Measurements from ENCODE around the gene C1orf210. TPM values are rescaled to one million over a fixed set of nuclear protein-coding genes. Genes with fewer than 3 reads are reported as not detected.

Gene C1orf210
- total RNA-seq, 1 experiment from 2014 or later, result 5.9 TPM

GRCh38 chr1:43274804-43275180 lies 10.6 kb downstream of the C1orf210 start:
- no peak for TF ChIP-seq CTCF (conservative IDR thresholded peaks at IDR 0.05)
- no peak overlapping the region for H3T11ph ChIP-seq (ENCODE audit: low read length)
- no peak overlapping the region for H2BK20ac ChIP-seq (ENCODE audit: low read depth, low read length, poor library complexity, severe bottlenecking)
- no peak overlapping the region for H3K56ac ChIP-seq (ENCODE audit: insufficient read length, low read depth, low read length)
- H3K36me3 Mint-ChIP-seq (ENCODE audit: insufficient read depth in 1 of 3, low read depth in 3 of 3), result peaks cover 4 to 26% (median 14%) of the 10 kb centered on the region in 3 experiments; a peak in 6 of 7 replicates
- no peak overlapping the region for H2BK15ac ChIP-seq (ENCODE audit: low read depth, low read length)
- peaks cover 3% of the 10 kb centered on the region for H3K27me3 Mint-ChIP-seq (ENCODE audit: low read depth)
- H3K27ac Mint-ChIP-seq, result peak overlapping the region; percentile 38 to 73 (median 55); a peak in 6 of 7 replicates
- H2BK12ac ChIP-seq (ENCODE audit: insufficient read length, low read depth, low read length), result no peak overlapping the region
- H3K4me1 Mint-ChIP-seq, result peaks cover 16 to 20% of the 10 kb centered on the region in 2 experiments
- H3K4me2 ChIP-seq (ENCODE audit: insufficient read depth, insufficient read length, low read length), result no peak overlapping the region
- peaks cover 3% of the 10 kb centered on the region for H4K20me1 ChIP-seq (ENCODE audit: control insufficient read depth, insufficient read depth, insufficient read length)
- peaks cover 6% of the 10 kb centered on the region for H3K23me2 ChIP-seq (ENCODE audit: insufficient read length, low read depth, low read length, poor library complexity, severe bottlenecking)
- H4K8ac ChIP-seq (replicated peaks; ENCODE audit: insufficient read length, low read depth, low read length), result no peak overlapping the region
- no peaks in the 10 kb centered on the region for H3K79me1 ChIP-seq (ENCODE audit: insufficient read depth, low read depth, low read length, poor library complexity, severe bottlenecking)
- no peak overlapping the region for H4K91ac ChIP-seq (ENCODE audit: insufficient read length, low read depth, low read length)
- no peaks in the 10 kb centered on the region for H3K9me3 Mint-ChIP-seq
- H2AFZ ChIP-seq (ENCODE audit: low read length), result no peak overlapping the region
- no peak overlapping the region for H3K4me3 Mint-ChIP-seq
- H2BK5ac ChIP-seq (ENCODE audit: insufficient read length, low read length), result no peak overlapping the region
- no peak for DNase-seq
- H3K4me1 ChIP-seq (ENCODE audit: insufficient read depth, low read length), result peaks cover 5% of the 10 kb centered on the region; the same call in 1 of the 2 replicates
- H3K9ac ChIP-seq (ENCODE audit: extremely low read depth, insufficient read length, low read length), result no peak overlapping the region
- H3K27ac ChIP-seq (ENCODE audit: insufficient read length, low read depth, low read length), result no peak overlapping the region
- H2BK120ac ChIP-seq (ENCODE audit: low read depth, low read length, poor library complexity, severe bottlenecking), result no peak overlapping the region
- no peak overlapping the region for H4K5ac ChIP-seq (ENCODE audit: insufficient read length, low read depth, low read length)
- no peaks in the 10 kb centered on the region for H3K9me3 ChIP-seq (ENCODE audit: control insufficient read depth, low read depth, low read length)
- no peak overlapping the region for H3K23ac ChIP-seq (ENCODE audit: insufficient read length, low read depth, low read length)
- no peak overlapping the region for H3K14ac ChIP-seq (ENCODE audit: insufficient read depth, low read length)
- no peak overlapping the region for H3K18ac ChIP-seq (ENCODE audit: insufficient read length, low read depth, low read length)
- no peaks in the 10 kb centered on the region for H3K27me3 ChIP-seq (ENCODE audit: insufficient read depth, low read length)
- H3K79me2 ChIP-seq (ENCODE audit: insufficient read depth, low read length), result no peaks in the 10 kb centered on the region
- no peak overlapping the region for H2AK5ac ChIP-seq (ENCODE audit: insufficient read length, low read length)
- no CpG with 5 or more reads among the region's 8 CpGs for WGBS (ENCODE audit: extremely low coverage, insufficient read length, low lambda C conversion rate)
- H3K4ac ChIP-seq (ENCODE audit: low read depth, low read length), result no peak overlapping the region

Measured in H9 (cell line).